Skin of body (tissue), 2 donors: ENCODE measurements around the gene TTYH3. TPM values are rescaled to one million over a fixed set of nuclear protein-coding genes. Genes with fewer than 3 reads are reported as not detected.

Source experiments
- DNase-seq: peaks from one replicate; lab custom pipeline; 2025; lab: John Stamatoyannopoulos, UW
- total RNA-seq: library from RNA; depleted of rRNA; stranded (reverse); fragments of >200 nt; gene quantifications from one replicate; pipeline ENCODE4 v1.2.3, GENCODE V29; 2014

Gene TTYH3
- total RNA-seq, 1 donor from 2014 or later: 28.3 TPM

GRCh38 chr7:2646680-2647571 is 15.1 kb downstream of the TTYH3 start:
- DNase-seq: no peak

GRCh38 chr7:2647594-2648172 is 15.9 kb downstream of the TTYH3 start:
- no peak for DNase-seq

GRCh38 chr7:2649139-2649838 is 17.5 kb downstream of the TTYH3 start:
- DNase-seq: no peak

GRCh38 chr7:2649991-2650390 is 18.2 kb downstream of the TTYH3 start:
- DNase-seq: no peak

- no peak for DNase-seq
These were observed 18.7 kb downstream of the TTYH3 start for GRCh38 chr7:2650451-2650850.

- no peak for DNase-seq
These were observed 19.6 kb downstream of the TTYH3 start for GRCh38 chr7:2651336-2651735.

- DNase-seq: no peak
These were observed 20.3 kb downstream of the TTYH3 start for GRCh38 chr7:2651847-2652735.

GRCh38 chr7:2652736-2653060 is 20.9 kb downstream of the TTYH3 start:
- no peak for DNase-seq

- no peak for DNase-seq
These were observed 22.3 kb downstream of the TTYH3 start for GRCh38 chr7:2654059-2654458.

GRCh38 chr7:2655870-2656614 is 24.3 kb downstream of the TTYH3 start:
- DNase-seq: no peak

GRCh38 chr7:2657208-2657607 is 25.4 kb downstream of the TTYH3 start:
- DNase-seq: no peak

GRCh38 chr7:2657920-2658671 is 26.3 kb downstream of the TTYH3 start:
- no peak for DNase-seq

- DNase-seq: no peak
These were observed 27.2 kb downstream of the TTYH3 start for GRCh38 chr7:2658941-2659340.

GRCh38 chr7:2659556-2660358 is 28.0 kb downstream of the TTYH3 start:
- DNase-seq: no peak

- no peak for DNase-seq
These were observed 28.7 kb downstream of the TTYH3 start for GRCh38 chr7:2660359-2661095.

GRCh38 chr7:2661096-2661449 is 29.3 kb downstream of the TTYH3 start:
- DNase-seq: no peak

GRCh38 chr7:2661602-2662272 is 30.0 kb downstream of the TTYH3 start:
- DNase-seq: no peak
